ENCODE measurements around the gene GREB1L.

Gene GREB1L

GRCh38 chr18:21458788-21459187 lies 216.8 kb downstream of the GREB1L start:
- TF ChIP-seq GABPA (IDR thresholded peaks at IDR 0.05; ENCODE audit: low read depth) = no peak
- no peak for TF ChIP-seq SPI1 (IDR thresholded peaks at IDR 0.05; ENCODE audit: borderline replicate concordance, low read depth)
- TF ChIP-seq CTCF (IDR thresholded peaks at IDR 0.05; ENCODE audit: insufficient read depth, low read length) = no peak
- no peak for TF ChIP-seq POLR2AphosphoS5 (IDR thresholded peaks at IDR 0.05; ENCODE audit: low read depth)
- TF ChIP-seq REST (IDR thresholded peaks at IDR 0.05; ENCODE audit: insufficient replicate concordance, low read depth) = no peak
- Histone ChIP-seq H3K27me3 (ENCODE audit: insufficient read depth, poor library complexity, severe bottlenecking) (peaks cover 2% of the 10 kb centered on the region), H3K4me3 (replicated peaks; ENCODE audit: insufficient read depth, low read length) (no peak overlapping the region), H3K27ac (replicated peaks) (no peak overlapping the region)
- DNase-seq (ENCODE audit: low read depth in 1 of 2, low spot score in 1 of 2) = no peak

- H3K27ac ChIP-seq (replicated peaks) = no peak overlapping the region
- peaks cover 2% of the 10 kb centered on the region for H3K27me3 ChIP-seq (ENCODE audit: insufficient read depth, poor library complexity, severe bottlenecking)
- TF ChIP-seq REST (IDR thresholded peaks at IDR 0.05; ENCODE audit: insufficient replicate concordance, low read depth) (no peak), POLR2AphosphoS5 (IDR thresholded peaks at IDR 0.05; ENCODE audit: low read depth) (no peak), SPI1 (IDR thresholded peaks at IDR 0.05; ENCODE audit: borderline replicate concordance, low read depth) (no peak), CTCF (IDR thresholded peaks at IDR 0.05; ENCODE audit: insufficient read depth, low read length) (no peak), GABPA (IDR thresholded peaks at IDR 0.05; ENCODE audit: low read depth) (no peak)
- no peak overlapping the region for H3K4me3 ChIP-seq (replicated peaks; ENCODE audit: insufficient read depth, low read length)
- no peak for DNase-seq (ENCODE audit: low read depth in 1 of 2, low spot score in 1 of 2)
Measured at GRCh38 chr18:21459706-21460286, 217.8 kb downstream of the GREB1L start.

- no peak for DNase-seq (ENCODE audit: low read depth in 1 of 2, low spot score in 1 of 2)
- TF ChIP-seq POLR2AphosphoS5 (IDR thresholded peaks at IDR 0.05; ENCODE audit: low read depth) (no peak), GABPA (IDR thresholded peaks at IDR 0.05; ENCODE audit: low read depth) (no peak), REST (IDR thresholded peaks at IDR 0.05; ENCODE audit: insufficient replicate concordance, low read depth) (no peak), SPI1 (IDR thresholded peaks at IDR 0.05; ENCODE audit: borderline replicate concordance, low read depth) (no peak), CTCF (IDR thresholded peaks at IDR 0.05; ENCODE audit: insufficient read depth, low read length) (no peak)
- Histone ChIP-seq H3K27ac (replicated peaks) (no peak overlapping the region), H3K27me3 (ENCODE audit: insufficient read depth, poor library complexity, severe bottlenecking) (peaks cover 2% of the 10 kb centered on the region), H3K4me3 (replicated peaks; ENCODE audit: insufficient read depth, low read length) (no peak overlapping the region)
Measured at GRCh38 chr18:21461460-21461859, 219.4 kb downstream of the GREB1L start.

Measured in HL-60 (cell line).